ENCODE measurements around the gene METTL4.

Gene METTL4

GRCh38 chr18:2571200-2572170 is at the start of gene METTL4, which contains the start of gene NDC80:
TSS of gene METTL4 (minus strand) at chr18:2571505. CDS start at chr18:2567216, 4,289 bp downstream.
TSS of gene NDC80 (plus strand) at chr18:2571557. CDS start at chr18:2572986, 1,429 bp downstream.
- peak; percentile 85 for DNase-seq

GRCh38 chr18:2618009-2618408 is 46.7 kb upstream of the METTL4 start:
- no peak for DNase-seq

GRCh38 chr18:2617401-2617998 is 46.2 kb upstream of the METTL4 start:
- DNase-seq, result no peak

GRCh38 chr18:2612996-2613395 is 41.7 kb upstream of the METTL4 start:
- DNase-seq, result no peak

- no peak for DNase-seq
These were observed 39.2 kb upstream of the METTL4 start for GRCh38 chr18:2610549-2610948.

GRCh38 chr18:2609604-2610003 is 38.3 kb upstream of the METTL4 start:
- DNase-seq, result no peak

GRCh38 chr18:2606335-2606734 is 35.0 kb upstream of the METTL4 start:
- no peak for DNase-seq

GRCh38 chr18:2602844-2603243 is 31.5 kb upstream of the METTL4 start:
- DNase-seq, result no peak

- no peak for DNase-seq
These were observed 26.3 kb upstream of the METTL4 start for GRCh38 chr18:2597639-2598038.

- DNase-seq, result no peak
These were observed 19.0 kb upstream of the METTL4 start for GRCh38 chr18:2590303-2590702.

- no peak for DNase-seq
These were observed 18.2 kb upstream of the METTL4 start for GRCh38 chr18:2589345-2590068.

GRCh38 chr18:2588666-2589344 is 17.5 kb upstream of the METTL4 start:
- no peak for DNase-seq

- no peak for DNase-seq
These were observed 16.5 kb upstream of the METTL4 start for GRCh38 chr18:2587788-2588187.

GRCh38 chr18:2573408-2573807 is 2.1 kb upstream of the METTL4 start:
- no peak for DNase-seq

GRCh38 chr18:2572892-2573291 is 1.6 kb upstream of the METTL4 start:
- DNase-seq, result no peak

GRCh38 chr18:2572171-2572569 is 865 bp upstream of the METTL4 start:
- DNase-seq, result no peak

- peak; percentile 67 for DNase-seq
These were observed 519 bp downstream of the METTL4 start for GRCh38 chr18:2570772-2571199.

- DNase-seq, result no peak
These were observed 1.7 kb downstream of the METTL4 start for GRCh38 chr18:2569338-2570207.

- no peak for DNase-seq
These were observed 2.7 kb downstream of the METTL4 start for GRCh38 chr18:2568605-2569004.

GRCh38 chr18:2568129-2568528 is 3.2 kb downstream of the METTL4 start:
- no peak for DNase-seq

GRCh38 chr18:2564373-2564772 is 6.9 kb downstream of the METTL4 start:
- no peak for DNase-seq

GRCh38 chr18:2559249-2559648 is 12.1 kb downstream of the METTL4 start:
- DNase-seq, result no peak

Measured in NCI-H1436 (cell line).